G401 (cell line): ENCODE results near the gene GH2. TPM values are rescaled to one million over a fixed set of nuclear protein-coding genes. Genes with fewer than 3 reads are reported as not detected.
"Not testable (repeated sequence)": the region's sequence is repeated elsewhere in the genome, so short reads cannot be mapped to it uniquely, and the experiment has no call there.

Source experiments
- DNase-seq: peaks from one replicate; pipeline ENCODE4 v3.0.0-alpha.2; 2015; ENCODE audit warnings: low spot score
- in situ Hi-C: cut with HindIII; loops from 2 replicates; pipeline ENCODE4 v1.10.0; 2016; ENCODE audit warnings: low sequenced_read_pairs, mixed read lengths
- total RNA-seq: library from RNA; depleted of rRNA; stranded (reverse); fragments of >200 nt; shearing (Covaris generic); gene quantifications from 2 replicates; pipeline ENCODE4 v1.2.3, GENCODE V29; 2014

GH2 gene
- total RNA-seq, 1 experiment from 2014 or later, result not detected

- no peak for DNase-seq
Measured at GRCh38 chr17:63845509-63845908, 36.2 kb downstream of the GH2 start.

GRCh38 chr17:63843910-63844677 is 37.6 kb downstream of the GH2 start:
- in situ Hi-C loops, result no loop called here
- DNase-seq, result no peak

More at GRCh38 chr17:63845509-63845908, 36.2 kb downstream of the GH2 start:
- in situ Hi-C loops, result no loop called here

GRCh38 chr17:63843387-63843888 is 38.3 kb downstream of the GH2 start:
- in situ Hi-C loops, result not testable (repeated sequence)
- peak; percentile 35 for DNase-seq

GRCh38 chr17:63842540-63843386 is 39.0 kb downstream of the GH2 start, which contains the start of gene SMARCD2:
Gene SMARCD2, minus strand, starts transcription at chr17:63842685. Its CDS starts 11 bp downstream, at chr17:63842674.
- in situ Hi-C loops, result no loop called here

GRCh38 chr17:63842173-63842539 is 39.6 kb downstream of the GH2 start:
- in situ Hi-C loops, result no loop called here
- no peak for DNase-seq

More at GRCh38 chr17:63842540-63843386, 39.0 kb downstream of the GH2 start, which contains the start of gene SMARCD2:
- DNase-seq, result peak; percentile 99

- in situ Hi-C loops, result no loop called here
- peak; percentile 78 for DNase-seq
Measured at GRCh38 chr17:63841350-63842172, 40.2 kb downstream of the GH2 start.

GRCh38 chr17:63840591-63841349 is 41.0 kb downstream of the GH2 start:
- in situ Hi-C loops, result no loop called here

GRCh38 chr17:63838631-63839171 is 43.0 kb downstream of the GH2 start:
- in situ Hi-C loops, result no loop called here
- peak; percentile 98 for DNase-seq

More at GRCh38 chr17:63840591-63841349, 41.0 kb downstream of the GH2 start:
- DNase-seq, result peak; percentile 44

- DNase-seq, result peak; percentile 56
- in situ Hi-C loops, result no loop called here
Measured at GRCh38 chr17:63837962-63838600, 43.7 kb downstream of the GH2 start.

- in situ Hi-C loops, result no loop called here
- DNase-seq, result peak; percentile 36
Measured at GRCh38 chr17:63837480-63837879, 44.3 kb downstream of the GH2 start.

GRCh38 chr17:63836811-63837210 is 44.9 kb downstream of the GH2 start:
- in situ Hi-C loops, result no loop called here
- peak; percentile 16 for DNase-seq

GRCh38 chr17:63835167-63835720 is 46.5 kb downstream of the GH2 start:
- in situ Hi-C loops, result no loop called here
- no peak for DNase-seq

- in situ Hi-C loops, result no loop called here
- DNase-seq, result peak; percentile 68
Measured at GRCh38 chr17:63834431-63835166, 47.1 kb downstream of the GH2 start.

- in situ Hi-C loops, result no loop called here
- DNase-seq, result no peak
Measured at GRCh38 chr17:63833741-63834373, 47.9 kb downstream of the GH2 start.

- in situ Hi-C loops, result no loop called here
- no peak for DNase-seq
Measured at GRCh38 chr17:63833026-63833740, 48.6 kb downstream of the GH2 start.

- in situ Hi-C loops, result no loop called here
- DNase-seq, result no peak
Measured at GRCh38 chr17:63832455-63832854, 49.3 kb downstream of the GH2 start.
